ENCODE data around the gene CRBN. TPM values are rescaled to one million over a fixed set of nuclear protein-coding genes. Genes with fewer than 3 reads are reported as not detected.

CRBN gene
- total RNA-seq, 2 donors from 2014 or later, result 39.3 to 48.4 TPM

DNA sequence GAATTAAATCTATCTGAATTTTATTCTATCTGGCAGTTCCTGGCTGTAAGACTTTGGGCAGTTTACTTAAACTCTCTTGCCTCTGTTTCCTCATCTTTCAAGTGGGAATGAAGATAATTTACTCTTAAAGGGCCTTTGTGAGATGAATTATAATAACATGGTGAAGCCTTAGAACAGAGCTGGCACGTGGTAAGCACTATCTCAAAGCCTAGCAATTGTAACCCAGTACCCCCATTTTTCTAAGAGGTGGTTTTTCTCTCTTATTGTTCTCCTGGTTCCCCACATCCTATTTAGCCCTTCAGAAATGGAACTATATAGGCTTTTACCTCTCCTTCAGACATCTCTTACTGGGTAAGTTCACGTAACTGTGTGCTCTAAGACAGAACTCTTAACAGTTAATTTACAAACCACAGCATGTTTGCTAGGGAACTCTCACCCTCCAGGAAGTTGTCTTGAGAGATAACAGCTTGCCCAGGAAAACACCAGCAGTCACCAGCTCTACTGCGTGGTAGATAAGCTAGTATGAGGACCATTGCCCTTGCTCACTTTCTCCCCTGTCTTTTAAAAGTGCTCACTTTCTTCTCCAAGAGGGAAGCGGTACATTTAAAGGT lies 12.3 kb upstream of the CRBN start:
- Mint-ChIP-seq H3K27me3 (no peaks in the 10 kb centered on the region), H3K4me3 (peak overlapping the region; percentile 48), H3K9me3 (no peaks in the 10 kb centered on the region), H3K27ac (peak overlapping the region; percentile 56 to 67), H3K4me1 (ENCODE audit: low read depth in 2 of 2) (peaks cover 18 to 29% of the 10 kb centered on the region in 2 donors), H3K36me3 (no peaks in the 10 kb centered on the region)
- ATAC-seq, result peak; percentile 52 to 66
- no peak for DNase-seq (ENCODE audit: low spot score)

DNA sequence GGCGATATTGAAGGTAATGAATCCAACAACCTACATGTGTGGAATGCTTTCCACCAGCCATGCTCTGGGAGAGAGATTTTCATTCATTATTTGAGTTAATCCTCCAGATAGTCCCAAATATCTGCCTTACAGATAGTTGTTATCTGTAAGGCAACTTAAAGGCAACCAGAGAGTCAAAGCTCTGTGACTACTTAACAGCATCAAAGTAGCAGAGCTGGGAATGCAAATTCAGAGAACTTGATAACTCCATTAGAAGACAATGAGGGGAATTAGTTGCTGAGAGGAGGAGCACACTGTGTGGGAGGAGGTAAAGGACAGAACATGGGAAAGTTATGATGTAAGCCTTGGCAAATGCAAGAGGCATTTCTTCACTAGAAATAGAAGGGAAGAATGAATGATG lies 10.5 kb upstream of the CRBN start:
- H3K27ac Mint-ChIP-seq, result no peak overlapping the region
- ATAC-seq (no peak), DNase-seq (ENCODE audit: low spot score) (no peak)
- no peaks in the 10 kb centered on the region for H3K9me3 Mint-ChIP-seq
- peaks cover 9% of the 10 kb centered on the region for H3K36me3 Mint-ChIP-seq
- H3K27me3 Mint-ChIP-seq, result no peaks in the 10 kb centered on the region
- H3K4me3 Mint-ChIP-seq, result no peak overlapping the region
- peaks cover 15 to 24% of the 10 kb centered on the region in 2 donors for H3K4me1 Mint-ChIP-seq (ENCODE audit: low read depth in 2 of 2)

DNA sequence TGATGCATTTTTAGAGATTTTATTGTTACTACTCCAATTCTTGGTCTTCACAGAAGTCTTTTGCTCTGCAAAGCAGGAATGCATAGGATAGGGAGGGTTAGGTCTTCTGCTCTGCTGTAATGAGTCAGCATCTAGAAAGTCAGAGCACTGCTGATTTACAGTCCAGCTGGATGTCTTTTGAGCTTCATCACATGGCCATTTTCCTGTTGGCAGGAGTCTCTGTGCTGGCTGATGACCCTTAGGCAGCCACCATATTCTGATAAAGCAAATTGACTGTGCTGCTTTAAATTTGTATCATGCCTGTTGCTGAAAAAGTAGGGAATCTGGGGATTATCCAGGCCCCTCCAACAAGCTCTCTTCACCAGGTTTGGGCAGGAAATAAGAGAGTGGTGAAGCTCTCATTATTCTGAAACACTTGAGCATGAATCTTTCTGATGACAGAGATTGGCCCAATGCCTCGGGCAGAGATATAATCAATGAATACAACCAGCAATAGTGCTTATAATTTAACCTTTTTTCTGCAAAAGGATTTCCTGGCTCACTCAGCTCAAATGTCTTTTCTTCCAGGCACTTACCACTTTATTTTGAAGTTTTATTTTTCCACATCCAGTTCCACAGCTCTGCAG lies 9.7 kb upstream of the CRBN start:
- H3K9me3 Mint-ChIP-seq, result no peaks in the 10 kb centered on the region
- no peak overlapping the region for H3K27ac Mint-ChIP-seq
- ATAC-seq, result no peak
- H3K4me3 Mint-ChIP-seq, result no peak overlapping the region
- peaks cover 9% of the 10 kb centered on the region for H3K36me3 Mint-ChIP-seq
- H3K4me1 Mint-ChIP-seq (ENCODE audit: low read depth in 2 of 2), result peaks cover 14 to 22% of the 10 kb centered on the region in 2 donors
- H3K27me3 Mint-ChIP-seq, result no peaks in the 10 kb centered on the region
- DNase-seq (ENCODE audit: low spot score), result no peak

DNA sequence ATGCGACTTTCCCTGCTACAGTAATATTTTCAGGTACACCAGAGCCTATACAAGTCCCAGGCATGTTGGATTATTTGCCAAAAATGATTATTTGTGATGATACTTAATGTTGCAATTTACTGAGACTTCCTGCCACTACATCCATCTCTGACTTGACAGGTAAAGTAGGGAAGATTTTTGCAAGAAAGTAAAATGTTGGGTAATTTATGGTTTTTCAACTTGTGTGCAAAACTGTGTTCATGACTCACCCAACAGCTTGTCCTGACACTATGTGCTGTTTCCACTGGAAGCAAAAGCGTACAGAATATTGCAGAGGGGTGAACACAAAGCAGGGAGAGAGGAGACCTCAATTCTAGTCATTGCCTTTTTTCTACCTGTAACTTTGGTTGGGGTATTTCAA lies 5.4 kb upstream of the CRBN start:
- ATAC-seq (no peak), DNase-seq (ENCODE audit: low spot score) (no peak)
- Mint-ChIP-seq H3K4me3 (no peak overlapping the region), H3K36me3 (peaks cover 9% of the 10 kb centered on the region), H3K27me3 (no peaks in the 10 kb centered on the region), H3K27ac (no peak overlapping the region), H3K4me1 (ENCODE audit: low read depth in 2 of 2) (peaks cover 0 to 4% of the 10 kb centered on the region in 2 donors), H3K9me3 (no peaks in the 10 kb centered on the region)

DNA sequence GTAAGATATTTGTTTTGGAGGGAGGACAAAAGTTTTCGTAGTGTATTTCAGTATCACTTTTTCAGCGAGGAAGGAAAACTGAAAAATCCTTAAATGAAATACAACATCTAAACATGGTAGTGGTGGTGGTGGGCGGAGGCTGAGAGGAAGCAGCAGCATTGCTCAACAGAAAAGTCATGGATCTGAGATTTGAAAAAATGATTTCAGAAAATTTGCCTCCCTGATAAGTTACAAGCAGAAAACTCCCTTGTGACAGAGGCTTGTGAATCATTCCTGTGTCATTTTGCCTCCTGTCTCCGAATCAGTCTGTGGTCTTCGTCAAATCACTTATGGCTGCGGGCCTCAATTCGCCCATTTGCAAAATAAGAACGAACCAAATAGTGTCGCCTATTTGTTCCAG lies 965 bp upstream of the CRBN start:
- Mint-ChIP-seq H3K36me3 (peaks cover 4% of the 10 kb centered on the region), H3K27ac (no peak overlapping the region), H3K4me1 (ENCODE audit: low read depth in 2 of 2) (peaks cover 27 to 34% of the 10 kb centered on the region in 2 donors), H3K4me3 (peak overlapping the region; percentile 33), H3K9me3 (no peaks in the 10 kb centered on the region), H3K27me3 (no peaks in the 10 kb centered on the region)
- ATAC-seq (no peak), DNase-seq (ENCODE audit: low spot score) (no peak)

DNA sequence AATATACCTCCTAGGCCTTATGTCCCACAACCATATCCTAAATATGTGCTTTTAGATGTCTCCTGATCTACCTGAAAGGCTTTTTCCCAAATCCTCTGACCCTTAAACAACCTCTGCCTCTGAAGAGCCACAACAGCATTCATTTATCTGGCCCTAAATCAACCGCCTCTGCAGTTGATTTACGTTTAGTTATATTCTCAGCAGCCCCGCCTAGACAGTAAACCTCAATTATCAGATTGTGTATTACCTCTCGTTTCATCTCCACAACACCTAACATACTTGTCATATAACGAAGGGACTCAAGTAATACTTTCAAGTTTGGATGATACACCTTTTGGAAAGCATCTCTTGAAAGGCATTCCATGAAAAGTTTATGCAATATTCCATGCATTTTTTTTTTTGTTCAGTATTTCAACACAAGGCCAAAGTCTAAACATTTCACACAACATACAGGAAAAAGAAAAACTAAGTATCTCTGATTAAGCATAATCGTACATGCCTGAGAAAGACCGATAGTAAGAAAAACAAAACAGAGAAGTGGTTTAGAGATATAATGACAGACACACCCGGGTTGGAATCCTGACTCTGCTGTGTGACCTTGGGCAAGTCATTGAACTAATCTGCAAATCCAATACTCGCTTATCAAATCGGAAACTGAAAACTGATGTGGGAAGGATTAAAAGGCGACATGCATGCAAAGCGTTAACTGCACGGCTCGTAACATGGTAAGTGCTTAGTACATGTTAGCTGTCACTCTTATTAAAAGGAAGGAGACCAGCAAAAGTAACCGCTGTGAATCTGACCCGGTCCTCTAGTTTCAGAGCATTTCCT lies 778 bp downstream of the CRBN start:
- H3K27ac Mint-ChIP-seq, result peak overlapping the region; percentile 92 to 93
- H3K36me3 Mint-ChIP-seq, result peaks cover 8% of the 10 kb centered on the region
- H3K9me3 Mint-ChIP-seq, result no peaks in the 10 kb centered on the region
- no peaks in the 10 kb centered on the region for H3K27me3 Mint-ChIP-seq
- peak overlapping the region; percentile 92 for H3K4me3 Mint-ChIP-seq
- ATAC-seq (peak in 1 of 2 donors; percentile 1), DNase-seq (ENCODE audit: low spot score) (no peak)
- peaks cover 31 to 45% of the 10 kb centered on the region in 2 donors for H3K4me1 Mint-ChIP-seq (ENCODE audit: low read depth in 2 of 2)

DNA sequence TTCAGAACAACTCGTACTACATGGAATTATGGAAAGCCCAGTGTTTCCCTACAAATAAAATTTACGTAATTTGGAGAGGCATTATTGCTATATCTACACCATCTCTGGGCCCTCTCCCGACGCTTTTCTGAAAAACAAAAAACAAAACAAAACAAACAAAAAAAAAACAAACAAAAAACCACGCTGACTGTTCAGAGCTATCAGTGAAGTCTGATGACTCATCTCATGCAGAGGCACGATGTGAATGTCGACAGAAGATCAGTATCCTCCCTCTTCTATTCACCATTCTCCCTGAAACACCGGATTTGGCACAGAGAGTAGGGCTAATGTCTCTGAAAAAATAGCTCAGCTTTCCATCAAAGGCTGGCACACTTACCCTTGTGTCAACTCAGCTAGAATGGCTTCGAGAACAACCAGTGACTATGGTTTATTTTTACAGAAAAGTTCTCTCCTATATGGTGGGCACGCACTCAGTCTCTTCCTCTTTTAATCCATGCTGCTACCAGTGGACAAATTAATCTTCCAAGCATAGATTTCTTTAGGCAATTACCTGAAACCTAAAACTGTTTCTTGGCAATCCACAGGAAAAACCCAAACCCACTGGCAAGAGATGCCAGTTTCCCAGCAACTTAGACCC lies 1.5 kb downstream of the CRBN start:
- H3K9me3 Mint-ChIP-seq, result no peaks in the 10 kb centered on the region
- peaks cover 35 to 50% of the 10 kb centered on the region in 2 donors for H3K4me1 Mint-ChIP-seq (ENCODE audit: low read depth in 2 of 2)
- peak overlapping the region; percentile 92 to 93 for H3K27ac Mint-ChIP-seq
- ATAC-seq, result no peak
- H3K4me3 Mint-ChIP-seq, result peak overlapping the region; percentile 92
- peaks cover 10% of the 10 kb centered on the region for H3K36me3 Mint-ChIP-seq
- no peak for DNase-seq (ENCODE audit: low spot score)
- no peaks in the 10 kb centered on the region for H3K27me3 Mint-ChIP-seq

DNA sequence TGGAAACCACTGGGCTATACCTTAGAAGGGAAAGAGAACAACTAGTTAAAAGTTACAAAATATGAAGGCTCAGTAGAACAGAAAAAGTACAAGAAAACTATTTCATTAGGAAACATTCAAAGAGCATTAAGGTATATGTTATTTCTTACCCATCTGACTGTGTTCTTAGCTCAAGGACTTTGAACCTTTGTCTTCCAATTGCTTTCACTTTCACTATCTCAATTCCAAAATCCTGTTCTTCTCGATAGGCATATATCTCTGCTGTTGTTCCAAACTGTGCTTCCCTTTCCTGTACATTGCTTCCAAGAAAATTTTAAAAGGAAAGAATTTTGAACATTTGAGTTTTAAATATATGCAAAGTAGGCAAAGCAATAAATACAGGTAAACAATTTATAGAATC lies 6.9 kb downstream of the CRBN start:
- Mint-ChIP-seq H3K4me1 (ENCODE audit: low read depth in 2 of 2) (peaks cover 31 to 51% of the 10 kb centered on the region in 2 donors), H3K27ac (peak overlapping the region; percentile 93 to 94), H3K27me3 (no peaks in the 10 kb centered on the region), H3K4me3 (peak overlapping the region; percentile 76), H3K9me3 (no peaks in the 10 kb centered on the region), H3K36me3 (peaks cover 11% of the 10 kb centered on the region)
- no peak for DNase-seq (ENCODE audit: low spot score)
- ATAC-seq, result peak; percentile 52 to 75

DNA sequence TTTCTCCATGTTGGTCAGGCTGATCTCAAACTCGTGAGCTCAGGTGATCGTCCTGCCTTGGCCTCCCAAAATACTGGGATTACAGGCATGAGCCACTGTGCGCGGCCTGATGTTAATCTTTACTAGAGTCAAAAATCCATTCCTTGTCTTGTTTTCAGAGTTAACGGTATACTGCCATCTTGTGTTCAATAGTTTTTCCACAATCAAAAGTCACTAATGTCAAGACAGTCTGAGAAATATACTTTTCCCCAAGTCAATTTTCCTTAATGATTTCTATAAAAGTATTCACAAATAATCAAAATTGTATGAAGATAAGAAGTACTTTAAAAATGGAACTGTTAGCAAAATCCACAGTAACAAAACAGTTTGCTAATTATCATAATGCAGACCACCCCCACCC lies 8.5 kb downstream of the CRBN start:
- DNase-seq (ENCODE audit: low spot score) (no peak), ATAC-seq (no peak)
- Mint-ChIP-seq H3K36me3 (peaks cover 22% of the 10 kb centered on the region), H3K9me3 (no peaks in the 10 kb centered on the region), H3K27me3 (no peaks in the 10 kb centered on the region), H3K27ac (peak overlapping the region; percentile 89 to 93), H3K4me3 (no peak overlapping the region), H3K4me1 (ENCODE audit: low read depth in 2 of 2) (peaks cover 25 to 44% of the 10 kb centered on the region in 2 donors)

DNA sequence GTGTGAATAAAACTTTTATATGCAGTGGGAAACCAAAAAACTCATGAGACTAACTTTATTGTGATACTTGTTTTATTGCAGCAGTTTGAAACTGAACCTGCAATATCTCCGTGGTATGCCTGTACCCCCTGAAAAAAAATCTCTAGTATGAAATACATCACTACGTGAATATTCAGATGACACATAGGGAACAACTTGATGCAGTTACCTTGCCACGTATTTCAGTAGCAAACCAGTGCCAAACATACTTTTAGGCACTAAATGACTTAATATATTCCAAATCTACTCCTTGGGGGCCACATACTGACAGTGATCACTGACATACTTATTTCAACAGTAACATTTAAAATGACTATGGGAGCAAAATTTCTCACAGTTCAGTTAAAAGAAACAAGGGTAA lies 13.8 kb downstream of the CRBN start:
- H3K27me3 Mint-ChIP-seq, result no peaks in the 10 kb centered on the region
- peaks cover 42% of the 10 kb centered on the region for H3K36me3 Mint-ChIP-seq
- peak overlapping the region; percentile 69 for H3K4me3 Mint-ChIP-seq
- H3K27ac Mint-ChIP-seq, result peak overlapping the region; percentile 69 to 86
- peaks cover 13 to 46% of the 10 kb centered on the region in 2 donors for H3K4me1 Mint-ChIP-seq (ENCODE audit: low read depth in 2 of 2)
- ATAC-seq (peak in 1 of 2 donors; percentile 25), DNase-seq (ENCODE audit: low spot score) (no peak)
- H3K9me3 Mint-ChIP-seq, result no peaks in the 10 kb centered on the region

DNA sequence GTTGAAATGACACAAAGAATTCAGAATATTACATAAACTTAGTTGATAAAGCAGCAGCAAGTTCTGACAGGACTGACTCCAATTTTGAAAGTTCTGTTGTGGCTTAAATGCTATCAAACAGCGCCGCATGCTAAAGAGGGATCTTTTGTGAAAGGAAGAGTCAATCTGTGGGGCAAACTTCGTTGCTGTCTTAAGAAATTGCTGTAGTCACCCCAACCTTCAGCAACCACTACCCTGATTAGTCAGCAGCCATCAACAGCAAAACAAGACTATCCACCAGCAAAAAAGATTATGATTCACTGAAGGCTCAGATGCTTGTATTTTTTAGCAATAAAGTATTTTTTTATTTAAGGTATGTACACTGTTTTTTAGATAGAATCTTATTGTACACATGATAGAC lies 14.2 kb downstream of the CRBN start:
- peaks cover 13 to 48% of the 10 kb centered on the region in 2 donors for H3K4me1 Mint-ChIP-seq (ENCODE audit: low read depth in 2 of 2)
- no peak for DNase-seq (ENCODE audit: low spot score)
- peak in 1 of 2 donors; percentile 86 for ATAC-seq

DNA sequence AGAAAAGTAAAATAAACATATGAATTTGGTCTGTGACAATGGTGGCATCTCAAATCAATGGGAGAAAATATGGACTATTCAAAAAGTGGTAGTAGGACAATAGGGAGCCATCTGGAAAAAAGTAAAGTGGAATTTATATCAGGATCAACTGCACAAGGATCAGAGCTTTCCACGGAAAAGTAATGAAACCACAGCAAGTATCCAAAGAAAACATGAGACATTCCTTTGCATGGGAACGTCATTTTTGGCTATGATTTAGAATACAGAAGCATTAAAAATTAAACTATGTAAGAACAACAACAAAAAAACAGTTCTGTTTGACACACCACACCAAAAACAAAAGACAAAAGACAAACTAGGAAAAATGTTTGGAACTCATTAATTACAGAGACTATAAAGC lies 18.7 kb downstream of the CRBN start:
- Mint-ChIP-seq H3K4me1 (ENCODE audit: low read depth in 2 of 2) (peaks cover 8 to 63% of the 10 kb centered on the region in 2 donors), H3K9me3 (no peaks in the 10 kb centered on the region), H3K36me3 (peaks cover 47% of the 10 kb centered on the region), H3K4me3 (no peak overlapping the region), H3K27me3 (no peaks in the 10 kb centered on the region), H3K27ac (peak overlapping the region; percentile 25 to 40)
- no peak for DNase-seq (ENCODE audit: low spot score)
- ATAC-seq, result no peak

More for the DNA sequence above, 14.2 kb downstream of the CRBN start:
- Mint-ChIP-seq H3K27ac (peak overlapping the region; percentile 77 to 86), H3K9me3 (no peaks in the 10 kb centered on the region), H3K4me3 (peak overlapping the region; percentile 55), H3K36me3 (peaks cover 45% of the 10 kb centered on the region), H3K27me3 (no peaks in the 10 kb centered on the region)

DNA sequence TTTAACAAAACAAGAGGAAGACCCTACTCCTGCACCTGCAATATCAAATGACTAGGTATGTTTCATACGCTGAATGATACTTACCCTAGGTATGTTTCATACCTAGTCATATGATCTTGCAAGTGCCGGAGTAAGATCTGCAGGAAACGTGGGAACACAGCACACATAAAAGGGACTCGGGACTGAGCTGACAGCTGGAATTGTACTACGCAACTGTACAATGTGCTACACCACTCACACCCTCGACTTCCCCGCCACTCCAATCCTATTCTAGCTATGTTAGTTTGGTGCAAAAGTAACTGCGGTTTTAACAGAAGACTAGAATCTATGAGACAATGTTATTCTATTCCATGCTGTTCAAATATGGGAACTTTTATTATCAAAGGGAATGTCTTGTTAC lies 22.0 kb downstream of the CRBN start:
- no peaks in the 10 kb centered on the region for H3K9me3 Mint-ChIP-seq
- DNase-seq (ENCODE audit: low spot score) (no peak), ATAC-seq (no peak)
- H3K36me3 Mint-ChIP-seq, result peaks cover 49% of the 10 kb centered on the region
- H3K4me1 Mint-ChIP-seq (ENCODE audit: low read depth in 2 of 2), result peaks cover 7 to 32% of the 10 kb centered on the region in 2 donors
- no peak overlapping the region for H3K4me3 Mint-ChIP-seq
- peak overlapping the region in 1 of 2 donors; percentile 32 for H3K27ac Mint-ChIP-seq
- H3K27me3 Mint-ChIP-seq, result no peaks in the 10 kb centered on the region
